Measurements from ENCODE around the gene GPR132. TPM values are rescaled to one million over a fixed set of nuclear protein-coding genes. Genes with fewer than 3 reads are reported as not detected.

Gene GPR132
- total RNA-seq (2022; extraction: Qiagen RNA extraction; ENCODE audit: low read depth), result 0.41 to 0.71 TPM (median 0.67 TPM) in 5 replicates

GRCh38 chr14:105065280-105066228, at the start of gene GPR132:
Gene GPR132, minus strand, starts transcription at chr14:105065430. Its CDS starts 10,010 bp downstream, at chr14:105055420.

GRCh38 chr14:105020815-105021655, 44.2 kb downstream of the GPR132 start, which contains the start of gene CDCA4:
Gene CDCA4, minus strand, starts transcription at chr14:105021083. Its CDS starts 9,154 bp downstream, at chr14:105011929.

Other genes with a start within 250 kb of the GPR132 start
- 19.3 to 26.4 TPM (median 23.0 TPM) in 5 replicates for gene CEP170B, start 200.2 kb downstream of the GPR132 start, total RNA-seq (2022; extraction: Qiagen RNA extraction; ENCODE audit: low read depth)
- gene PLD4, start 140.6 kb downstream of the GPR132 start, total RNA-seq (2022; extraction: Qiagen RNA extraction; ENCODE audit: low read depth), result 0.05 to 0.17 TPM (median 0.10 TPM) in 4 of 5 replicates, not detected in the other
- 202 to 234 TPM (median 210 TPM) in 5 replicates for gene AHNAK2, start 87.1 kb downstream of the GPR132 start, total RNA-seq (2022; extraction: Qiagen RNA extraction; ENCODE audit: low read depth)
- gene CLBA1, start 79.6 kb downstream of the GPR132 start, total RNA-seq (2022; extraction: Qiagen RNA extraction; ENCODE audit: low read depth), result 15.9 to 17.7 TPM (median 16.7 TPM) in 5 replicates
- gene CDCA4, start 44.3 kb downstream of the GPR132 start, total RNA-seq (2022; extraction: Qiagen RNA extraction; ENCODE audit: low read depth), result 52.2 to 65.7 TPM (median 53.0 TPM) in 5 replicates
- gene JAG2, start 103.3 kb upstream of the GPR132 start, total RNA-seq (2022; extraction: Qiagen RNA extraction; ENCODE audit: low read depth), result 16.4 to 27.3 TPM (median 21.3 TPM) in 5 replicates
- 19.8 to 46.4 TPM (median 36.6 TPM) in 5 replicates for gene NUDT14, start 115.9 kb upstream of the GPR132 start, total RNA-seq (2022; extraction: Qiagen RNA extraction; ENCODE audit: low read depth)
- gene BTBD6, start 183.1 kb upstream of the GPR132 start, total RNA-seq (2022; extraction: Qiagen RNA extraction; ENCODE audit: low read depth), result 30.6 to 43.7 TPM (median 39.1 TPM) in 5 replicates
- gene BRF1, start 235.6 kb upstream of the GPR132 start, total RNA-seq (2022; extraction: Qiagen RNA extraction; ENCODE audit: low read depth), result 22.9 to 29.2 TPM (median 27.0 TPM) in 5 replicates
- 19.4 to 30.0 TPM (median 26.9 TPM) in 5 replicates for gene PACS2, start 249.3 kb upstream of the GPR132 start, total RNA-seq (2022; extraction: Qiagen RNA extraction; ENCODE audit: low read depth)

All from A549 treated with DMSO at 1 μM for 4 hours (cell line).